GM20431 (cell line): ENCODE data around the gene GDF15.
"Not testable (repeated sequence)": the region's sequence is repeated elsewhere in the genome, so short reads cannot be mapped to it uniquely, and the experiment has no call there.

ENCODE experiments used
- in situ Hi-C: fragments of 300-500 bp; cut with MseI, MboI; formaldehyde crosslinking; loops from one replicate; pipeline ENCODE4 v1.15.0; 2020; ENCODE audit warnings: low sequenced_read_pairs; ENCODE audit not compliant: unreplicated experiment

The GDF15 gene

GRCh38 chr19:18389726-18390064 lies 3.7 kb downstream of the GDF15 start:
- in situ Hi-C loops = no loop called here

DNA sequence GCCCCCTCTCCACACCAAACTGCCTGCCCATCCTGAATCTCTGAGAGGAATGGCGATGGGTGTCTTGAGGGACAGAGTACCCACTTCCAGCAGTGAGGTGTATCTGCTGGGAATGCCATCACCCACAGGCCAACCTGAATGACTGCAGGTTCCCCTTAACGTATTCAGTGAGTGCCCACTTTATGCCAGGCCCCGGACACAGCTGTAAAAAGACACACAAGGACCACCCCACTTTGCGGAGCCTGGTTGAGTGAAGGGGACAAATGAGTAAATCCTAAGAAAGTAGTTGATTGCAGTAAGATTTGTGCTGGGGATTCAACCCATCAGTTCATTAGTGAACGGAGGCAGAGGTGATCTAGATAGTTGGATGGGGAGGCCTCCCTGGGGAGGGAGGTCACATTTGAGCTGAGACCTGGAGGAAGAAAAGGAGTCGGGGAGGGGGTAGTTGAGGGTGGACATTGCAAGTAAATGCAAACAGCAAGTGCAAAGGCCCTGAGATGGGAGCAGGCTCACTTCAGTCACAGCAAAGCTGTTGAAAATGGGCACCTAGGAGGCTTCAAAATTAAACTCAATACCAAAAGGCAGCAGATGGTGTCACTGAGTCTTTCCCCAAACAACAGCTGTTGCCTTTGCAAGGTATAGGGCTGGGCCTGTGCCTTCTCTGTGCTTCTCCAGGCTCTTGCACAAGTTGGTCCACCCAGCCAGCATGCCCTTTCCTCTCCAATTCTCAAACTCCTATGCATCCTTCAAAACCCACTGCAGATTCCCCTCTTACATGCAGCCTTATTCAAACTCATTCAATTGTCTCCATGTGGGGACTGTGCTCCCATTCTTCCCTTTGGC lies 4.3 kb downstream of the GDF15 start:
- in situ Hi-C loops = no loop called here

GRCh38 chr19:18391509-18392075 lies 5.6 kb downstream of the GDF15 start:
- in situ Hi-C loops = no loop called here

DNA sequence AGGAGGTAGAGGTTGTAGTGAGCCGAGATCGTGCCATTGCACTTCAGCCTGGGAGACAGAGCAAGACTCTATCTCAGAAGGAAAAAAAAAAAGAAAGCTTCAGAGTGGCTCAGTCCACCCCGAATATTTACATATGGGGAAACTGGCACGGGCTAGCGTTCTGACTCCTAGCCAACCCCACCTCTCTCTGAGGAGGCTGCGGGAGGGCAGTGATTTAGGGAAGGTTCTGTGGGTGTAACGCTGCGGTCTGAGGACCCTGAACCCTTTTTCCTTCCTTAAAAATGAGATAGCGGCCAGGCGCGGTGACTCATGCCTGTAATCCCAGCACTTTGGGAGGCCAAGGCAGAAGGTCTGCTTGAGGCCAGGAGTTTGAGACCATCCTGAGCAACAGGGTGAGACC lies 6.5 kb downstream of the GDF15 start:
- in situ Hi-C loops = no loop called here

DNA sequence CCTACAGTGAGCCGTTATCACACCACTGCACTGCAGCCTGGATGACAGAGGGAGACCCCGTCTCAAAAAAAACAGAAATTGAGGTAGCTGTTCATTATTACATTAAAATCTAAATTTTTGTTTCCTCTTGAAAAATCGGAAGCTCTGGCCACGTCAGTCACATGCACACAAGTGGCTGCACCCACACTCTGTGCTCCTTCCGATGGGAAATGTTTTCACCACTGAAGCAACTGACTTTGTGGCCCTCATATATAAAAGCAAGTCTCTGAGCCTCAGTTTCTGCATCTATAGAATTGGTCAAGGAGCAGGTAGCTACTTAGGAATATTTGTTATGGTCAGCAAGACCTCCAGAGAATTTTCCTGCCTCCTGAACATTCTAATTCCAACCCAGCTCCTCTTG lies 7.0 kb downstream of the GDF15 start:
- in situ Hi-C loops = no loop called here

GRCh38 chr19:18393836-18394235 lies 7.9 kb downstream of the GDF15 start:
- in situ Hi-C loops = no loop called here

GRCh38 chr19:18396471-18397241 lies 10.7 kb downstream of the GDF15 start:
- in situ Hi-C loops = no loop called here

GRCh38 chr19:18397242-18398202 lies 11.6 kb downstream of the GDF15 start, which contains the start of gene LRRC25:
Gene LRRC25 (minus strand): TSS chr19:18397622. CDS start chr19:18396963, 659 bp downstream.
- in situ Hi-C loops = no loop called here

DNA sequence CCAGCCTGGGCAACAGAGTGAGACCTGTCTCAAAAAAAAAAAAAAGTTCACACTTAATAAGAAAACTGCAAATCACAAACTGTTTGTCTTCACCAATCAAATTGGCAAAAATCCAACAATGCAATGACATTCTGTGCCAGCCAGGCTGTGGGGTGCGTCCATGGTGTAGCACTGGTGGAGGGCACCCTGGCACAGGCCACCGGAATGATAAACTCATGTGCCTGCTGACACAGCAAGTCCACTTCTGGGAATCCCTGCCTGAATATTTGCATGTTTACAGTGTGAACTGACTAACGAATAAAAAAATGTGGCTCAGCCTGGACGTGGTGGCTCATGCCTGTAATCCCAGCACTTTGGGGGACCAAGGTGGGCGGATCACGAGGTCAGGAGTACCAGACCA lies 13.1 kb downstream of the GDF15 start:
- in situ Hi-C loops = no loop called here

DNA sequence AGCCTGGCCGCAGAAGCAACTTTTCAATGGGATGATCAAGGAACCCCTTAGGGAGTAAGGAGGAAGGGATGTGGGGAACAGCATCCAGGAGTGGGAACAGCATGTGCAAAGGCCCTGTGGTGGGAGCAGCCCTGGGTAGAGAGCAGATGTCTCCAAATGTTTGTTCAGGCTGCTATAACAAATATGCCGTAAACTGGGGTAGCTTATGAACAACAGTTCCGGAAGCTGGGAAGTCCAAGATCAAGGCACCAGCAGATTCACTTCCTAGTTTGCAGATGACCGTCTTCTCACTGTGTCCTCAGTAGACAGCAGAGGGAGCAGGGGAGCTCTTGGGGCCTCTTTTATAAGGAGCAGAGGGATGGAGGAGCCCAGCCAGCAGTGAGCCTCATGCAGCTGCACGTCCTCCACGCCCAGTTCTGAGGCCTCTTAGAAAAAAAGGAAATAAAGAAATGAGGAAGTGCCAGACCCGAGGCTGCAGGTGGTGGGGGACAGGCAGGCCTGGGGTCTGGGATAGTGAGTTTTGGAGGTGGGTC lies 15.7 kb downstream of the GDF15 start:
- in situ Hi-C loops = no loop called here

DNA sequence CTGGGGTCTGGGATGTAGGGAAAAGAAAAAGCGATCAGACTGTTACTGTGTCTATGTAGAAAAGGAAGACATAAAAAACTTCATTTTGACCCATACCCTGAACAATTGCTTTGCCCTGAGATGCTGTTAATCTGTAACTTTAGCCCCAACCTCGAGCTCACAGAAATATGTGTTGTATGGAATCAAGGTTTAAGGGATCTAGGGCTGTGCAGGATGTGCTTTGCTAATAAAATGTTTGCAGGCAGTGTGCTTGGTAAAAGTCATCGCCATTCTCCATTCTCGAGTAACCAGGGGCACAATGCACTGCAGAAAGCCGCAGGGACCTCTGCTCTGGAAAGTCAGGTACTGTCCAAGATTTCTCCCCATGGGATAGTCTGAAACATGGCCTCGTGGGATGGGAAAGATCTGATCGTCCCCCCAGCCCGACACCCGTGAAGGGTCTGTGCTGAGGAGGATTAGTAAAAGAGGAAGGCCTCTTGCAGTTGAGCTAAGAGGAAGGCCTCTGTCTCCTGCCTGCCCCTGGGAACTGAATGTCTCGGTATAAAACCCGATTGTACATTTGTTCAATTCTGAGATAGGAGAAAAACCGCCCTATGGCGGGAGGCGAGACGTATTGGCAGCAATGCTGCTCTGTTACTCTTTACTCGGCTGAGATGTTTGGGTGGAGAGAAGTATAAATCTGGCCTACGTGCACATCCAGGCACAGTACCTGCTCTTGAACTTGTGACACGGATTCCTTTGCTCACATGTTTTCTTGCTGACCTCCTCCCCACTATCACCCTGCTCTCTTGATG lies 16.7 kb downstream of the GDF15 start:
- in situ Hi-C loops = not testable (repeated sequence)

DNA sequence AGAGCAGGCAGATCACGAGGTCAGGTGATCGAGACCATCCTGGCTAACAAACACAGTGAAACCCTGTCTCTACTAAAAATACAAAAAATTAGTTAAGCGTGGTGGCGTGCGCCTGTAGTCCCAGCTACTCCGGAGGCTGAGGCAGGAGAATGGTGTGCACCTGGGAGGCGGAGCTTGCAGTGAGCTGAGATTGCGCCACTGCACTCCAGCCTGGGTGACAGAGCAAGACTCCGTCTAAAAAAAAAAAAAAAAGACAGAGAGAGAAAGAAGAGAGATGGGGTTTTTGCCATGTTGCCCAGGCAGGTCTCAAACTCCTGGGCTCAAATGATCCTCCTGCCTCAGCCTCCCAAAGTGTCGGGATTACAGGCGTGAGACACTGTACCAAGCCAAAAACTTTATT lies 19.8 kb downstream of the GDF15 start:
- in situ Hi-C loops = not testable (repeated sequence)

- in situ Hi-C loops = no loop called here
These were observed 20.8 kb downstream of the GDF15 start for GRCh38 chr19:18406749-18407148.

- in situ Hi-C loops = no loop called here
These were observed 22.1 kb downstream of the GDF15 start for GRCh38 chr19:18408053-18408476.

DNA sequence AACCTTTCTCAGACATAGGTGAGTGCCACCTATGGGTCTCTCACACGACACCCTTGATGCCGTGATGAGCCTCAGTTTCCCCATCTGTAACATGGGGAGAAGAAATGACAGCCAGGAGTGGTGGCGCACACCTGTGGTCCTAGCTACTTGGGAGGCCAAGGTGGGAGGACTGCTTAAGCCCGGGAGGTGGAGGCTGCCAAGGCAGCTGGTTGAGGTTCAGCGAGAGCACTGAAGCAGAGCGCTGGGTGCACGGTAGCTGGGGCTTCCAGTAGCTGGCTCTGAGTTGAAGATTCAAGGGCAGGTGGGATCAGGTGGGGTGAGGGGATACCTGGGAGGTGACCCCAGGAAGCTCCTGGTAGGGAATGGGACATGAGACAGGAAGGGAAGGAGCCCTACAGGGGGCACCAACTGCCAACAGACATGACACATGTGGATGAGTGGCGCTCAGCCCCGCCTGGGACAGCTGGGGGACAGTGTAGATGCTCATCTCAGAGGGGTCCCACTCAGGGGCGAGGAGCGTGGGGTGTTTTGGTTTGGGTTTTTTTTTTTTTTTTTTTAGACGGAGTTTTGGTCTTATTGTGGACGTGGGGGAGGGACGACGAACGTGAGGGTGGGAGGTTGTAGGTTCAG lies 26.8 kb downstream of the GDF15 start:
- in situ Hi-C loops = loop anchor here (10.0 kb wide), 1 partner anchor 68 kb away; the partner anchor contains the start of gene PGPEP1

DNA sequence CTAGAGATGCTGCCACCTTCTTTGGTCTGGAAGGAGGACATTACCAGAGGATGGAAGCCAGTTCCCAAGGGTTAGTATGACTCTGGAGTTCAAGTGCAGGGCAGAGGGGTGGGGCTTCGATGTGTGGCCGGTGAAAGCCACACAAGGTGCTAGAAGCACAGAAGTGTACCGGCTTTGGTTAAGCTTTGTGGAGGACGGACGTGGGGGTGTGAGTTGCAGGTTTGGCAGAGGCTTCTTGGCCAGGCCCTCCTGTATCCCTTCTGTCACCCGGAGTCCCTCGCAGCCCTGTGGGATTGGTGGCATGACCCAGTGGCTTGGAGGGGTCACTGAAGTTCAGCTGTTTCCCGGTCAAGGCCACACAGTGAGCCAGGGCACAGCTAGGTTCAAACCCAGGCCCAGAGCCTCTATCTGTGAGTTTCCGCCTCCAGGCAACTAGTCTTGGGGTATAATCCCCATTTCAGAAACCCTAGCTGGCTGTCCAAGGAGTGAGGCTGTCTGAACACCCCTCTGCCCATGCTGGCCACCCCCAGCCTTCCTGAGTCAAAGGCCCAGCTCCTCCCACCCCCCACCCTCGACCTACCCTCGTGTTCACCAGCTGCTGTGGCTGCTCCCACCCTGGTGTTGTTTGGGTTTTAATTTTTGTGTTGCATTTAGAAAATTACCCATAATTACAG lies 28.7 kb downstream of the GDF15 start:
- in situ Hi-C loops = loop anchor here (10.0 kb wide), 1 partner anchor 70 kb away; the partner anchor contains the start of gene PGPEP1

DNA sequence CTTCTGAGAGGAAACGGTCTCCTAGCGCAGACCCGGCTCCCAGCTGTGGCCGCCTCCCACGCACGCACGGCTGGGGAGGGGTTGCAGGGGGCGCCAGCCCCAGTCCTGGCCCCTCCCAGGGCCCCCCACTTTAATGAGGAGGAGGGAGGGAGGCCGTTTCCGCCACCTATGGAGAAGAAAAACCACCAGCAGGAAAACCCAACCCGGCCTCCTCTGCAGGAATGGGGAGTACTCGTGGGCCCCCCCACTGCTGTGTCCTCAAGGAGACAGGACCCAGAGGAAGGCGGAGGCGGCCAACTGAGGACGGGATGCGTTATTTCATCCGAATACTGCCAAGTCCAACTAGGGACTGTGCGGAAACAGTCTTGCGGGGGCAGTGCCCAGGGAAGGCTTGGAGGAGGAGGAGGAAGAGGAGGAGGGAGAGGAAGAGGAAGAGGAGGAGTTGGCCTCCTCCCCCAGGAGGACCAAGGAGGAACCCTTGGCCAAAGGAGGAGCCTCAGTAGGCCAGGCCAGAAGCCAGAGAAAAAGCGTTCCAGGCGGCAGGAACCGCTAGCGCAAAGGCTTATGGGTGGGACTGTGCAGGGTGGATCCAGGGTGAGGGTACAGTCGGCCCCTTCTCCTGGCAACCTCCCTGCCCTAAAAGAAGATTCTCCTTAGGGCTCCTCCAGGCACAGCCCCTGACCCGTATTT lies 29.4 kb downstream of the GDF15 start:
- in situ Hi-C loops = loop anchor here (10.0 kb wide), 1 partner anchor 71 kb away; the partner anchor contains the start of gene PGPEP1
